Purkinje cell (primary cell): Measurements from ENCODE around the gene CEP55. TPM values are rescaled to one million over a fixed set of nuclear protein-coding genes. Genes with fewer than 3 reads are reported as not detected.

Experiments used
- polyA plus RNA-seq: library from polyadenylated mRNA; unstranded; fragments of >200 nt; fragmentation: Nextera tagmentation; gene quantifications from 2 replicates; pipeline ENCODE4 v1.2.1, GENCODE V29; 2014

Gene CEP55
- polyA plus RNA-seq = not detected in 2 replicates

GRCh38 chr10:93496322-93497041, at the start of gene CEP55:
Gene CEP55, plus strand, starts transcription at chr10:93496612. Its CDS starts 3,440 bp downstream, at chr10:93500052.

DNA sequence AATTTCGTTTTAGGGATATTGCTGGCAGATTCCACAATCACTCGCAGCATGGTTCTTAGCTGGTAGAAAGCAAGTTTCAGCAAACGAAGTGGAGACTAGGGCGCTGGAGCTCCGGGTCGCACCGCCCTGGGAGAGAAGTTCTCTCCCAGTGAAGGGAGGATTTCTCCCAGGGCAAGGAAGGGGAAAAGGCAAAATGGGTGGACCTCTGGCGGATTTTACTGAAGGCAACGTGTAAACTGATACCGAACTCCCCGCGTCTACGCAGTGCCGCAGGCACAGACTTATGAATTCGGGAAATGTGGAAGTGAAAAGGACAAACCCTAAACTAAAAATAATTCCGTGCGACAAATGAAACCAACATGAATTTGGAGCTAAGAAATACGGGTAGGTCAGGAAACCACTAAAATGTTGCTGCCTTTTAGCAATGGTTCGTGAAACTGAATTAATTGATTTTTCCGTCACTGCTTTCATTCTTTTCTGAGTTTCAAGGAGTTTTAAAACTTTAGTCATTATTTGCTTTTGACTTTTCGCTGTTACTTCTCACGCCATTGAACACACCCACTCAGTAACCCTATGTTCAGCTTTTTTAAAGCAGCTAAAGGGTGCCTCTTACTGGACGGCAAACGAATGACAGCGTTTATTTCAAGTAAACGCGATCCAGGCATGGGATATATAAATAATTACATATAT, 14.1 kb upstream of the CEP55 start, which contains the start of gene MYOF:
Gene MYOF (minus strand): TSS at position 190 of the 690 bp plus-strand sequence. CDS start 140 bp downstream, at position 50.

DNA sequence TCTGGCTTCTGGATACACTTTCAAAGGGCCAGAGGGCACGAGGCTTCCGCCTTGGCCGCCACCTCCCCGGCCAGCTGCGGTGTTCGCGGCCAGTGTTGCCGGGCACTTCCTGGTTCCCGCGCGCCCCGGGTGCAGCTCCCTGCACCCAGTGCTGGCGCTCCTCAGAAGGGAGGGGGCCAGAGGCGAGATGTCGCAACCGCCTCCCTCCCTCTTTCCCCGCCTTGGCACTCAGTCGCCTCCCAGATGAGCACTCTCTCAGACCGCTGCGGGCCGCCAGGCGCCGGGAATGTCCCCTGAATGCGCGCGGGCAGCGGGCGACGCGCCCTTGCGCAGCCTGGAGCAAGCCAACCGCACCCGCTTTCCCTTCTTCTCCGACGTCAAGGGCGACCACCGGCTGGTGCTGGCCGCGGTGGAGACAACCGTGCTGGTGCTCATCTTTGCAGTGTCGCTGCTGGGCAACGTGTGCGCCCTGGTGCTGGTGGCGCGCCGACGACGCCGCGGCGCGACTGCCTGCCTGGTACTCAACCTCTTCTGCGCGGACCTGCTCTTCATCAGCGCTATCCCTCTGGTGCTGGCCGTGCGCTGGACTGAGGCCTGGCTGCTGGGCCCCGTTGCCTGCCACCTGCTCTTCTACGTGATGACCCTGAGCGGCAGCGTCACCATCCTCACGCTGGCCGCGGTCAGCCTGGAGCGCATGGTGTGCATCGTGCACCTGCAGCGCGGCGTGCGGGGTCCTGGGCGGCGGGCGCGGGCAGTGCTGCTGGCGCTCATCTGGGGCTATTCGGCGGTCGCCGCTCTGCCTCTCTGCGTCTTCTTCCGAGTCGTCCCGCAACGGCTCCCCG, 70.2 kb downstream of the CEP55 start, which contains the start of gene FFAR4:
Gene FFAR4 (plus strand): TSS at position 231 of the 842 bp plus-strand sequence. CDS start 56 bp downstream, at position 287.

Other genes starting within 250 kb of the CEP55 start
- gene MYOF, start 14.3 kb upstream of the CEP55 start, polyA plus RNA-seq = 0.17 and 0.38 TPM in 2 replicates
- not detected in 2 replicates for gene FFAR4, start 70.1 kb downstream of the CEP55 start, polyA plus RNA-seq
- 8.2 TPM in 1 of 2 replicates, not detected in the other for gene RBP4, start 104.6 kb downstream of the CEP55 start, polyA plus RNA-seq
- gene PDE6C, start 115.9 kb downstream of the CEP55 start, polyA plus RNA-seq = 0.09 TPM in 1 of 2 replicates, not detected in the other
- gene FRA10AC1, start 206.0 kb downstream of the CEP55 start, polyA plus RNA-seq = 48.6 and 56.6 TPM in 2 replicates